GM12801 (cell line): ENCODE measurements around the gene EXO1.

Experiments
- TF ChIP-seq, protein P1 (sequence below): IDR thresholded peaks from one replicate; pipeline ENCODE4 v1.5.1; 2011; ENCODE audit warnings: control low read depth; ENCODE audit not compliant: insufficient read length; ENCODE audit errors: extremely low read depth

Gene EXO1

DNA sequence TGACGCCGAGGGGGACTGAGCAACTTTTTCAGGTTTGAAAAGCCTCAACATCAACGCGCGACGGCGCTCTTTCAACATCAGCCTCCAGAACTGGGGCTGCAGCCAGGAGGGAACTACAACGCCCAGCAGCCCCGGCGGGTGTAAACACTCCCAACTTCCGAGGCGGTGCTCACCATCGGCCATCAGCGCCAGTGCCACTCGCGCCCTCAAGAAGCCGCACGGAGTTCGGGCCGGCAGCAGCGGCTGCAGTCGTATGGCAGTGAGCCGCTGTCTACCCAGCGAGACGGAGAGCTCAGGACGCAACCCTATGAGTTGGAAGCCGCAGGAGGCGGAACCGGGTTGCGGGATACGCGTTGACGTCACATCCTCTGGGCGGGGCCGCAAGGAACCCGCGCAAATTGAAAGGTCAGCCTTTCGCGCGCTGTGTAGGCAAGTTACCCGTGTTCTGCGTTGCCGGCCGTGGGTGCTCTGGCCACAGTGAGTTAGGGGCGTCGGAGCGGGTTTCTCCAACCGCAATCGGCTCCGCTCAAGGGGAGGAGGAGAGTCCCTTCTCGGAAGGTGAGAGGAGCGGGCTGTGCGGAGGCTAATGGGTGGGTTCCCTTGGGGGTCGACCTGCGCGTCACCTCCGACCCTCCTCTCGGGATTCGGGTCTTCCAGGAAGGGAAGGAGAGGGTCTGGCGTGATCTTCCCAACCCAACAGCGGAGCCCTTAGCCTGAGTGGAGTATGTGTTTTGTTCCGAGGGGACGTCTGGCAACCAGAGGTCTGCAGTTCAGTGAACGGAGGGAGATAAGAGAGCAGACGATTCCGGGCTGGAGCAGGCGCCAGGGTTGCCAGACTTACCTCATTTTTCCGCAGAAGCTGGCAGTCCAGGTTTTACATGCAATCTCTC lies at the start of gene EXO1:
EXO1 (plus strand) TSS at position 409 of the 890 bp plus-strand sequence. CDS start 2,222 bp downstream, outside the sequence.
- TF ChIP-seq, protein P1, sequence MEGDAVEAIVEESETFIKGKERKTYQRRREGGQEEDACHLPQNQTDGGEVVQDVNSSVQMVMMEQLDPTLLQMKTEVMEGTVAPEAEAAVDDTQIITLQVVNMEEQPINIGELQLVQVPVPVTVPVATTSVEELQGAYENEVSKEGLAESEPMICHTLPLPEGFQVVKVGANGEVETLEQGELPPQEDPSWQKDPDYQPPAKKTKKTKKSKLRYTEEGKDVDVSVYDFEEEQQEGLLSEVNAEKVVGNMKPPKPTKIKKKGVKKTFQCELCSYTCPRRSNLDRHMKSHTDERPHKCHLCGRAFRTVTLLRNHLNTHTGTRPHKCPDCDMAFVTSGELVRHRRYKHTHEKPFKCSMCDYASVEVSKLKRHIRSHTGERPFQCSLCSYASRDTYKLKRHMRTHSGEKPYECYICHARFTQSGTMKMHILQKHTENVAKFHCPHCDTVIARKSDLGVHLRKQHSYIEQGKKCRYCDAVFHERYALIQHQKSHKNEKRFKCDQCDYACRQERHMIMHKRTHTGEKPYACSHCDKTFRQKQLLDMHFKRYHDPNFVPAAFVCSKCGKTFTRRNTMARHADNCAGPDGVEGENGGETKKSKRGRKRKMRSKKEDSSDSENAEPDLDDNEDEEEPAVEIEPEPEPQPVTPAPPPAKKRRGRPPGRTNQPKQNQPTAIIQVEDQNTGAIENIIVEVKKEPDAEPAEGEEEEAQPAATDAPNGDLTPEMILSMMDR = no peak

DNA sequence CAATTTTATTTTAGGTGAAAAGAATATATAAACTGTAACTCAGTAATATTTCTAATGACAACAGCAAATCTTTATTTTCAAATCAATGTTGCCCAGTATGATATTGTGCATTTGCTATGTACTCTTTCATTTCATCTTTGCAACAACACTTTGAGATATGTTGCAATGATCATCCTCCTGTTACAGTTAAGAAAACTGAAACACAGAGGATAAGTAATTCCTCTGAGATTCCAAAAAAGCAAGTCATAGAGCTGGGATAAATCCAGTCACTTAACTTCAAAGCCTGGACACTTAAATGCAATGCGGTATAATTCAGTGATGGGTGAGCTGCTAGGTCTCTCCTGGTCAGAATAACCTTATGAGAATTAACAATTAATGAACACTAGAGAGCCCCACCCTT lies 48.6 kb upstream of the EXO1 start:
- TF ChIP-seq, protein P1 = no peak

DNA sequence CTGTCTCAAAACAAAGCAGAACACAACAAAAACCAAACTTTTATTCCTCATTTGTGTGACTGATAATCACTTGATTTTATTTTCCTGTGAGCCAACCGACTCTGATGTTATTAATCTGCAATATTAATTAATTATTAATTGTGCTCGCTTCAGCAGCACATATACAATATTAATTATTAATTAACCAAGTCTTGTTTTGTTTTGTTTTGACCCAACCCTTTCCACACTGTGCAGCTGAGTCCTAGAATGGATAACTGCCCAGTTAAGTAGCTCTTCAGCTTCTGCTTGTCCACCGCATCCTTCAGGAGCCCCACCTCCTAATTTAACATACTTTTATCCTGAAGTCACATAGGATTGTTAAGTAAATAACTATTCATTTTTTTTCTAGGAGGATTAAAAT lies 47.4 kb upstream of the EXO1 start:
- TF ChIP-seq, protein P1 = no peak

DNA sequence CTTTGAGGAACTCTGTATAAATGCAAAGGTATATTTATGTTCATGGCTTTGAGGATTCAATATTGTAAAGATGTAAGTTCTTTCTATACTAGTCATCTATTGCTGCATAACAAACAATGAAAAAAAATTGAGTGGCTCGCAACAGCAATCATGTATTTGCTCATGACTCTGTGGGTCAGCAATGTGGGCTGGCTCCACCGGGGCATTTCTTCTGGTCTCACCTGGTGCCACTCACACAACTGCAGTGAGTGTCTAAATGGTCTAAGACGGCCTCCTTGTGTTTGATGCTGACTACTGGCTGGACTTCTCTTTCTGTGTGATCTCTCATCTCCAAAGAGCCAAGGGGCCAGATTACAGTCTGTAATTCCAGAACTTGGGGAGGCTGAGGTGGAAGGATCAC lies 45.1 kb upstream of the EXO1 start:
- TF ChIP-seq, protein P1 = no peak

DNA sequence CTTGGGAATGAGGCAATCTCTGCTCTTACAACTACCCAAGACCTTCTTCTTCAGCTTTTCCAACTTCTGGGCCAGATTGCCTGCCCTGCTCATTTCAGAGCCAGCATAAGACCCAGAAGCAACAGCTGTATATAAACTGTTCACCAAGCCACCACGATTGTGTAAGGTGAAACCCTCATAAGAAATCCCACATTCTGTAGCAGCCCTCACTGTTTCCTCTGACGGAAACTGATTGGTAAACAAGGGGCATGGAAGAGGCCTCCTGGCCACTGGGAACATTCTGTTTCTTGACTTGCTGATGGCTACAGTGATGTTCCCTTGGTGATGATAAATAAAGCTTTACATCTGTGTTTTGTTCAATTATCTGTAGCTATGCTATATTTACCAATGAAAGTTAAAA lies 39.7 kb upstream of the EXO1 start:
- TF ChIP-seq, protein P1 = no peak

DNA sequence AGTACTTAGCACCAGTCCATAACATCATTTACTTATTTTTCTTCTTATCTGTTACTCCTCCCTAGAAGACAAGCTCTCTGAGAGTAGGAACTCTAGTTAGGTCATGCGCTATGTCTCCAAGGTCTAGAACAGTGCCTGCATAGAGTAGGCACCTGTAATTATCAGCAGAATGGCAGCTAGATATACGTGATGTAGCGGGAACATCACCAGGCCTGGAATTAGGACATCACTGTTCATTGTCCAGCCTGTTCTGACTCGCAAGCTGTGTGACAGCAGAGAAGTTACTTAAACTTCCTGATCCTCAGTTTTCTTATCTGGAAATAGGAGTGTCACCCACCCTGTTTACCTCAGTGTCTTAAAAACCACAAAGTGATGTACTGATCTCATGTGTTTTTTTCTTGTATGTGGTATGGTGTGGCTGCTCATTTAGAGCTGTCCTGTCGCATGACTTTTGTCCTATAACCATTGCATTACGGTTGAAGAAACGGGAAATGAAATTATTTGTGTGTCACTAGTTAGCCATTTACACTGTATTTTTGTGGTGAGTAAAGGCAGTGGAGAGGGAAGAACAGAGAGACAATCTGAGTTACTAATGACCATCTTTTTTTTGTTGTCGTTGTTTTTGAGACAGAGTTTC lies 37.1 kb upstream of the EXO1 start:
- TF ChIP-seq, protein P1 = no peak

DNA sequence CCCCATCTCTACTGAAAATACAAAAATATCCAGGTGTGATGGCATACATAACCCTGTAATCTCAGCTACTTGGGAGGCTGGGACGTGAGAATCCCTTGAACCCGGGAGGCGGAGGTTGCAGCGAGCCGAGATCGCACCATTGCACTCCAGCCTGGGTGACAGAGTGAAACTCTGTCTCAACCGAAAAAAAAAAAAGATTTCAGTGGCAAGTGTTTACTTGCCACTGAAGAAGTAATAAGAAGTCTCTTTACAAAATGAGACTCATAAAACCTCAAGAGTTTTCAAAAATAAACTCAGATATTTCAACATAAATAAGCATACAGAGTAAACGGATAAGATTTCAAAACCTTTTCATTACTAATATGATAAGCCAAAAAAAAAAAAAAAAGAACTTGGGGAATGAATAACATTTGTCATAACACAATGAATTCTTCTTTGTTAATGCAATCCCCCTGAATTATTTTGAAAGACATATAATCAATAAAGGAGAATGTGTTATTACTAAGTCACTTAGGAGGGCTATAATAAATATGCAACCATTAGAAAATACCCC lies 34.2 kb upstream of the EXO1 start:
- TF ChIP-seq, protein P1 = no peak
